NCI-H748 (cell line): Measurements from ENCODE around the gene CD101.
"Not testable (repeated sequence)": the region's sequence is repeated elsewhere in the genome, so short reads cannot be mapped to it uniquely, and the experiment has no call there.

ENCODE experiments used
- DNase-seq: peaks from one replicate; lab custom pipeline; 2025; ENCODE audit not compliant: unreplicated experiment; lab: John Stamatoyannopoulos, UW

The CD101 gene, protein sequence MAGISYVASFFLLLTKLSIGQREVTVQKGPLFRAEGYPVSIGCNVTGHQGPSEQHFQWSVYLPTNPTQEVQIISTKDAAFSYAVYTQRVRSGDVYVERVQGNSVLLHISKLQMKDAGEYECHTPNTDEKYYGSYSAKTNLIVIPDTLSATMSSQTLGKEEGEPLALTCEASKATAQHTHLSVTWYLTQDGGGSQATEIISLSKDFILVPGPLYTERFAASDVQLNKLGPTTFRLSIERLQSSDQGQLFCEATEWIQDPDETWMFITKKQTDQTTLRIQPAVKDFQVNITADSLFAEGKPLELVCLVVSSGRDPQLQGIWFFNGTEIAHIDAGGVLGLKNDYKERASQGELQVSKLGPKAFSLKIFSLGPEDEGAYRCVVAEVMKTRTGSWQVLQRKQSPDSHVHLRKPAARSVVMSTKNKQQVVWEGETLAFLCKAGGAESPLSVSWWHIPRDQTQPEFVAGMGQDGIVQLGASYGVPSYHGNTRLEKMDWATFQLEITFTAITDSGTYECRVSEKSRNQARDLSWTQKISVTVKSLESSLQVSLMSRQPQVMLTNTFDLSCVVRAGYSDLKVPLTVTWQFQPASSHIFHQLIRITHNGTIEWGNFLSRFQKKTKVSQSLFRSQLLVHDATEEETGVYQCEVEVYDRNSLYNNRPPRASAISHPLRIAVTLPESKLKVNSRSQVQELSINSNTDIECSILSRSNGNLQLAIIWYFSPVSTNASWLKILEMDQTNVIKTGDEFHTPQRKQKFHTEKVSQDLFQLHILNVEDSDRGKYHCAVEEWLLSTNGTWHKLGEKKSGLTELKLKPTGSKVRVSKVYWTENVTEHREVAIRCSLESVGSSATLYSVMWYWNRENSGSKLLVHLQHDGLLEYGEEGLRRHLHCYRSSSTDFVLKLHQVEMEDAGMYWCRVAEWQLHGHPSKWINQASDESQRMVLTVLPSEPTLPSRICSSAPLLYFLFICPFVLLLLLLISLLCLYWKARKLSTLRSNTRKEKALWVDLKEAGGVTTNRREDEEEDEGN

DNA sequence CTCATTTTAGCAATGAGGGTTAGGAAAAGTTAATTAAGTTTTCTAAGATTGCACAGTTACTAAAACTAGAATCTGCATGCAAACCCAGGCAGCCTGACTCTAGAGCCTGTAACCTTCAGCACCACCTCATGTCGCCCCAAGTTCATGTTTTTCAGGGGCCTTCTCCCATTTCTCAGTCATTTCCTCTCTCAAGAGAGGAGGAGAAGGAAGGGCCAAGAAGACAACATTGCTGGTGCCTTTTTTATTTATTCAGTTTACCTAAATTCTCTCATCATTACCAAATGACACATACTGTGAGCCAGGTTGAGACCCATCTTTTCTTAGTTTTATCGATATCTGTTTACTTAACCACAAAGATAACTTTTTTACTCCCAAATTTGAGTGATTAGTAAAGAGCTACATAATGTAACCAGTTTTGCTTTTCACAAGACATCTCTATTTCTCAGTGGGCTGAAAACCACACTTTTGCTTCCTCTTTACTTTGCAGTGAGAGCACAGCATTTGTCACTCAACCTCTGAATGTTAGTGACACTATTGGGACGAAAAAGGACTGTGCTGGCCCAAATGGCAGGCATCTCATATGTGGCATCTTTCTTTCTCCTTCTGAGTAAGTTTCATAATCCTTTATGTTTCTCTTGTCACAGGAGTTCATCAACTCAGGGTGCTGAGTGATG, at the start of gene CD101:
CD101 (plus strand) TSS at position 507 of the 674 bp plus-strand sequence; CDS start at position 565, 58 bp downstream.
- no peak for DNase-seq

DNA sequence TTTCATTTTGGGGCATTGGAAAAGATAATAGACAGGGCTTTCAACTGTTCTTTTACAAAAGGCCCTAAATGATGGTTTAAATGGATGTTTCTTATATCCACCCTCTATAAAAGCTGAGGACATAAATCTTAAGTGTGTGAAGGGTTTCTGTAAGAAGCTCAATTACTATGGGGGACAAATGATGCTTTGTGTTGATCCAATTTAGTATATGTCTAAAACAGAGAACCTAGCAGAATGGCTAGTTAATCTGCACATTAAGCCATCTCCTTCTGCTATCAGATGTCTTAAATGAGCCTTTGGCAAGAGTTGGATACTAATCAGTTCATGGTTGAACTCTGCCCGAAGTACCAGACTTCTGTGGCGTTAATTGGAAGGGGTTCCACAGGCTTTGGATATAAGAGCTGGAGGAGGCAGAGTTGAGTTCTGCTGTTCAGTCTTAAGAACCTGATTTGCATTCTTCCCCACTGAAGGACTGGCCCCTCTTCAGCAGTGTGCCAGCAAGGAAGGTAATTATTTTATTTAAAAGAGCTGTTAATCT, 48.8 kb upstream of the CD101 start:
- no peak for DNase-seq

DNA sequence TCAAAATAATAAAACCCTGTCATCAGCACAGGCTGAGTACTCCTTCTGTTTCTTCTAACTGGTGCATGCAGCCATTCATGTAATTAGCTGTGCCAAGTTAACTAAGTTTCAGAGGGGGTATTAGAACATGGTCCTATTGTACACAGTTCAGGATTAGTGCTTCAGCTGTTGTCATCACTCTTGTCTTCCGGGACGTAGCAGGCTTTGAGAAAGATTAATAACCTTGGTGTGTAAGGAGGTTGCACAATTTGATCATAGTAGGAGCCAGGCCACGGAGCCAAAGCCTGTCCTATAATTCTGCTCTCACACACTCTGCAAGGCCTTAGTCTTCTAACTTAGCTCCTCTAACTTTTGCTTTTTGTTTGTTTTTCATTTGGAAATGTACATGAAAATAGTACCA, 47.1 kb upstream of the CD101 start:
- no peak for DNase-seq

DNA sequence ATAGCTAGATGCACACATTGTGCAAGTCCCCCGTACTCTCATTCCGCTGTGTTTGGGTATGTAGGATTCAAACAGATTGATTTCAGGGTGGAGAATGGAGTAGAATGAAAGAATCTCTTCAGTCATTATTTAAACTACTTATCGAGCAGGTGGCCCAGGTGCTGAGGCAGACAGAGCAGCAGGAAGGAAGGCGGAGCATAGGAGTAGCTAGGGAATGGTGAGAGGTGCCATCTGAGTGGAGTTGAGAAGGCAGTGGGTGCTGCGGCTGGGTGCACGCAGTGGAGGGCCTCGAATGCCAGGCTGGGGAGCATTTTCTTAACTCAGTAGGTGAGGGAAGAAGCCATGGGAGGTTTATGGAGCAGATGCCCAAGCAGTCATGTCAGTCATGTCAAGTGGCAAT, 45.2 kb upstream of the CD101 start:
- DNase-seq, result peak; percentile 72

DNA sequence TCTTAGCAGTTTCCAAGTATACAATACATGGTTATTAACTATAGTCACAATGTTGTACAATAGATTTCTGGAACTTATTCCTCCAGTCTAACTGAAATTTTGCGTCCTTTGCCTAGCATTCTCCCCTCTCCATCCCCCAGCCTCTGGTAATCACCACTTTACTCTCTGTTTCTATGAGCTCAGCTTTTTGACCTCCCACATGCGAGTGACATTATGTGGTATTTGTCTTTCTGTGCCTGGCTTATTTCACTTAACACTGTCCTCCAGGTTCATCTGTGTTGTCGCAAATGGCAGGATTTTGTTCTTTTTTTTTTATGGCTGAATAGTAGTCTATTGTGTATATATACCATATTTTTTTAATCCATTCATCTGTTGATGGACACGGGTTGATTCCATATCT, 43.9 kb upstream of the CD101 start:
- no peak for DNase-seq

DNA sequence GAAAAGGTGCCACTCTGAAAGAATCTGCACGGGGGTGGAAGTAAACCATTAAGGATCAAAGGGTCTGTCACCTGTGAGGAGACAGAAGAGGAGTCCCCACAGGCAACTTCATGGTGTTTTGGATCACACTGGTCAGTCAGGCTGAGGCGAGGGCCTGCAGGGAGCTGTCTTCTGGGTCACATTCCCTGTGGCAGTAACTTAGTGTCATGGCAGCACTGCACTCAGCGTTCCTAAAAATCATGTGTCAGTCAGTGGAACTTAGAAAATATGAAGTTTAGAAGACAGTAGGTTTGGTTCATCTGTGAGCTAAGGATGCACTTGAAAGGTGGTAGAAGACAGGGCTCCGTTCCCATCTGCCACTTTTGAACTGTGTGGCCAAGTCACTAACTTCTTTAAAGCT, 43.5 kb upstream of the CD101 start:
- no peak for DNase-seq

DNA sequence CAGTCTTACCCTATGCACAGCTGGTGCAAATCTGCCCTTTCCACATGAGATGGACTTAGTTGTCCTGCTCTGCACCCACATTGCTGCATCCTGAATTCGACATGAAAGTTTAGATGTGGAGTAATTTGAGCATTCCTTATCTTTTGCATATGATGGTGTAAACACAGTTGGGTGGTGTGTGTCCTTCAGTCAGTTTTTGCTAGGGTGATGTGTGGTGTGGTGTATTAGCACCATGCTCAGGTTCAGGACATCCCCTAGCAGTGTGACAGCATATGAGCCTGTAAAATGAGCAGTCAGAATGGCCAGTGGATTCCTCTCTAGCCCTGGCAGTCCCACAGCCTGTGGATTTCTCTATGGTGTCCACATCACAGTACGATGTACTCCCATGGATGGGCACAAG, 42.6 kb upstream of the CD101 start:
- no peak for DNase-seq

DNA sequence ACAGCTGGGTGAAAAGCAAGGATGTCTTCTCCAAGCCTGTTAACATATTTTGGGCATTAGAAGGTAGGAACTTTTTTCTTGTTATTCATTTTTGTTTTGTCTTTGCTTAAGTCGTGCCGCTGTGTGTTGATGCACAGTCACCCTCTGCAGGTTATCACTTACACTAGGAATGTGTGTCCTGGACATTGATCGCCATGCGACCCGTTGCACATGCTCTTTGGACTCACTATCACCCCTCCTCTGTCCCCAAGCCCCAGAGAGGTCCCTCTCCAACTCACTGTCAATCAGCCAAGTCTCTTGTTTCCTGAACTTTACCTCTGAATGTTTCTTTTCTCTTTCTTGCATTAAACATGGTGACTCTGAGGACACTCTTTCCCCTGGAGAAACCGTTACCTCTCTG, 40.0 kb upstream of the CD101 start:
- DNase-seq, result no peak

DNA sequence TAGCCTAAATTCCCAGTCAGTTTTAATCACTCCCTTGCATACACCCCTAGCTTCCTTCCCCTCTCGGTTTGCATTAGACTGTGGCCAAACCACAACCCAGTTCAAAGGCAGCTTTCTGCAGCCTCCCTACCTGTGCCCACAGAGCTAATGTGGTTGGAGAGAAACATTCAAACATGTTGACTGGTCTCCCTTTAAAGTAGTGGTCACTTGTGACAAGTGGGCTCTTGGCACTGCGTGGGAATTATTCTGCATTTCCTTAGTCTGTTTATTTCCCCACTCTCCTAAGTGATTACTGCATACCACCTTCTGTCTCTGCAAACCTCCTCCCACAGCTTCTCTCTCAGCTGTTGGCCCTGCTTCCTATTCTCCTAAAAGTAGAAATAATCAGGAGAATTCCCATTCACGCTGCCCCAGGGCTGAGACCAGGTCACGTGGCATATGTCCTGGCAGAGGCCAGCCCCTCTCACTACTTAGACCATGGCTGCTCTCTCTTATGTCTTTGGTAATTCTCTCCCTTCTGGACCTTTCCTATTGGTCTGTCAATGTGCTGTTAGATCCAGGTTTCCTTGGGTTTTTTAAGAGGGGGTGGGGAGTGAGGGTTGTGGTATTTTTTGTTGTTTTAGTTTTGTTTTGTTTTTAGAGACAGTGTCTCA, 38.4 kb upstream of the CD101 start:
- no peak for DNase-seq

DNA sequence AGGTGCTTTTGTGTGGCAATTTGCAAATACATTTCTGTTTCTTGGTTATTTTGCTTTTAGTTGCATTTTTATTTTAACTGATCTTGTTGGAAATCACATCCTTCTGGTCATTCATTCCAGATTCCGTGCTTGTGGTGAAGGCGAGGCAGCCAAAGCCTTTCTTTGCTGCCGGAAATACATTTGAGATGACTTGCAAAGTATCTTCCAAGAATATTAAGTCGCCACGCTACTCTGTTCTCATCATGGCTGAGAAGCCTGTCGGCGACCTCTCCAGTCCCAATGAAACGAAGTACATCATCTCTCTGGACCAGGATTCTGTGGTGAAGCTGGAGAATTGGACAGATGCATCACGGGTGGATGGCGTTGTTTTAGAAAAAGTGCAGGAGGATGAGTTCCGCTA, 34.8 kb upstream of the CD101 start:
- no peak for DNase-seq

DNA sequence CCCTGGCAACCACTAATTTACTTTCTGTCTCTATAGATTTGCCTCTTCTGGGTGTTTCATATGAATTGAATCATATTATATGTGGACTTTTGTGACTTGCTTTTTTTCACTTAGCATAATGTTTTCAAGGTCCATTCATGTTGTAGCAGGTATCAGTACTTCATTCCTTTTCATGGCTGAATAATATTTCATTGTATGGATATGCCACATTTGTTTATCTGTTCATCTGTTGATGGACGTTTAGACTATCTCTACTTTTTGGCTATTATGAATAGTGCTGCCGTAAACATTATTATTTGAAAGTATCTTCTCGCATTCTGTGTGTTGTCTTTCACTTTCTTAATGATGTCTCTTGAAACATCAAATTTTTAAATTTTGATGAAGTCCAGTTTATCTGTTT, 32.8 kb upstream of the CD101 start:
- DNase-seq, result no peak

DNA sequence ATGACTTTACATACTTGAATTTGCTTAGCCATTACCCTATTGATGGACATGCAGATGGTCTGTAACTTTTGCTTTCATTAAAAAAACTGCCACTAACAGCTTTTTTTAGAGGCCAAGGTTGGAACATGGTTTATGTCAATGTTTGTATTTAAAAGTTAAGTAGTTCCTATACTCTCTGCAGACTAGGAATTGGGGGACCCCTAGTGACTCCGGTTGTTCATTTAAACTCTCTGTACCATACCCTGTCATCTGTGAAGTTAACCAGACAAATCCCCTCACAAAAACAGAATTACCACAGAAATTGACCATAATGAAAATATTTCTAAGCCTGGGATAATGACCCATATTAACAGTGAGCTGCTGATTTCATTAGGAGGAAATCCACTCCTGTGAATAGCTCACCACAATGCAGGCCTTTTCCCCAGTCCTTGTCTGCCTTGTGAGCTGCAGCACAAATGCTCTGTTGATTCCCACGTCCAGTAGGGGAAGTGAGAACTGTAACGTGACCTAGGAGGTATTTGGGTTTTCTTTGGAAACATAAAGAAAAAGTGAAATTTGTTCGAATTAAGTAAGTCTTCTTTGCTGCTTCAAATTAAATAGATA, 30.2 kb upstream of the CD101 start:
- no peak for DNase-seq

DNA sequence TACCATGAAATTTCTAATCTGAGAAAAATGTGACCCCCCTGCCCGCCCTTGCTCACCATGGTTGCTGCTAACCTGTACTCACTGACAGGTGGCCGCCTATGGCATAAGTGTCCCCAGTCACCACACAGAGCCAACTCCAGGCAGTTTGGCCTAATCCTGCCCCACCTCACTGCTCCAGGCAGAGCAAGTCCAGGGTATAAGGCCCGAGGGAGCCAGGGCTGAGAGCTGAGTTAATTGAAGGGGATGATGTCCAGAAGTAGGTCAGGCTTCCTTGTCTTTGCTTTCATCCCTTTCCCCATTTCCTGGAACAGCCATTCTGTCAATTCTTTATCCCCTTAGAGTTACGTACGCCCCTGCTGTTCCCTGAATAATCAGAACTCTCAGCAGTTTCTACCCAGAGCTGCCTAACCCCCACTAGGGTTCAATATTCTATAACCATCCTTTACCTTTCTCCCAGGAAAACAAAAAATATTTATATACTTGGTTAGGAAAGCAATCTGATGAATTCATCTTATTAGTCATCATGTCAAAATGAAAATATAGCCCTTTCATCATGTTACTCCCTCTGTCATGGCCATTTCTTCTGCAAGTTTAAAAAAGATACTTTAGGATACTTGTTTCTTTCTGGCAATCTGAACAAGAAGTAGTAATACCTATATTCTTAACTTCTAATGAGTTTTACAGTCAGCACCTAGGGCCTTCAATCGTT, 29.4 kb upstream of the CD101 start:
- no peak for DNase-seq

DNA sequence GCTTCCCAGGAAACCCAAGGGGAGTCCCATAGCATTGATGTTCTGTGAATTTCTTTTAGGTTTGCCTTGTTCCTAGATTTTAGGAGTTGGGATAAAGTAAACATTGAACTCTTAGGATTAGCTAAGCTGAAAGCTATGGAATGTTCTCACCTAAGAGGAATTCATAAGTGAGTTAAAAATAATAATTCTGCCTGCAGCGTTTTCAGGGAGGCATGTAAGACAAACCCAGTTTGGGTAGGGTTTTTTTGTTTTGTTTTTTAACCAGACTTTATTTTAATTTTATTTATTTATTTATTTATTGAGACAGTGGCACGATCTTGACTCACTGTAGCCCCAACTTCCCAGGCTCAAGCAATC, 28.9 kb upstream of the CD101 start:
- DNase-seq, result no peak

DNA sequence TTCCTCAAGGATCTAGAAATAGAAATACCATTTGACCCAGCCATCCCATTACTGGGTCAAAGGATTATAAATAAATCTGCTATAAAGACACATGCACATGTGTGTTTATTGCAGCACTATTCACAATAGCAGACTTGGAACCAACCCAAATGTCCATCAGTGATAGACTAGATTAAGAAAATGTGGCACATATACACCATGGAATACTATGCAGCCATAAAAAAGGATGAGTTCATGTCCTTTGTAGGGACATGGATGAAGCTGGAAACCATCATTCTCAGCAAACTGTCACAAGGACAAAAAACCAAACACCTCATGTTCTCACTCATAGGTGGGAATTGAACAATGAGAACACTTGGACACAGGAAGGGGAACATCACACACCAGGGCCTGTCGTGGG, 21.3 kb upstream of the CD101 start:
- DNase-seq, result not testable (repeated sequence)

DNA sequence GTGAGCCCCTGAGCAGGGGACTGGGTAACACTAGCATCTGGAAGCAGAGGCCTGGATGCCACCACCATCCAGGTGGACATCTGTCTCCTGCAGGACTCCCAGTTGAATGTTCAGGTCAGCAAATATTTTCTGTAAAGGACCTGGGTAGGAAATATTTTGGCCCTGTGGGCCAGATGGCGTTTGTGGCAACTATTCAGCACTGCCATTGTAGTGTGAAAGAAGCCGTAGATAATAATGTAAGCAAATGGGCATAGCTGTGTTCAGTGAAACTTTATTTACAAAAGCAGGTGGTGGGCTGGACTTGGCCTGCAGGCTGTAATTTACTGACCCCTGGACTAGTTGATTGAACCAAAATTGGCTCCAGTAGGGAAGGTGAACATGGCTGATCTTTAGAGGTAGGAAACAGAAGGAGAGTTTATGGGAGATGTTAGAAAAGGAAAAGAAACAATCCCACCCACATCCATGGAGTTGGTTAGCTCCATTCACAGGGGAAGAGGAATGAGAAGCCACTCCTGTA, 20.0 kb upstream of the CD101 start:
- DNase-seq, result peak; percentile 79

DNA sequence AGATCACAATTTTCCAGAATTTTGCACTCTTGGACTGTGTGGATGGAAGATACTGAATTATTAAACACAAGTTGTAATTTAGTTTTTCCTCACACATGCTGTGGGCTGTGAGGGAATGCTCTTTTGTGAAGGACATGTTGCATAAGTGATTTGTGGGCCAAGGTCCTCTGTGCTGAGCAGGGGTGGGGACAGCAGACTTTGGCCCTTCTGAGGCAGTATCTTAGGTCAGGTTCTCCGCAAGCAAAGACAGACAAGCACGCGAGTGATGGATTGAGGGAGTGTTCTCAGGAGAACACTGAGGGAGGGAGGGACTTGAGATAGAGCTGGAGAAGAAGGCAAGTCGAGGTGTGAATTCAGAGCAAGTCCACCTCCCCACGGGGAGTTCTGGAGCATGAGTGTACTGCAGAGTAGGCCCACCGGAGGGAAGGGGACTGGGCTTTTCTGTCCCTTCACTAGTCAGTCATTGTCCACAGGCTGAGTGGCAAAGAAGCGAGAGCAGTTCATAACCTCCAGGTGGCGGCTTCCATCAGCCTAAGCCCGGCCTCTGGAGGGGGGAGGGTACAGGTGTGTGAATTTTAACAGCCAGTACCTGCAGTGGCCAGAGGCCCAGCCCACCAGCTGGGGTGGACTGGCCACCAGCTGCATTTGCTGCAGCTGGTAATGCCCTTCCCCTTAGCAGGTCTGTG, 19.1 kb upstream of the CD101 start:
- no peak for DNase-seq

DNA sequence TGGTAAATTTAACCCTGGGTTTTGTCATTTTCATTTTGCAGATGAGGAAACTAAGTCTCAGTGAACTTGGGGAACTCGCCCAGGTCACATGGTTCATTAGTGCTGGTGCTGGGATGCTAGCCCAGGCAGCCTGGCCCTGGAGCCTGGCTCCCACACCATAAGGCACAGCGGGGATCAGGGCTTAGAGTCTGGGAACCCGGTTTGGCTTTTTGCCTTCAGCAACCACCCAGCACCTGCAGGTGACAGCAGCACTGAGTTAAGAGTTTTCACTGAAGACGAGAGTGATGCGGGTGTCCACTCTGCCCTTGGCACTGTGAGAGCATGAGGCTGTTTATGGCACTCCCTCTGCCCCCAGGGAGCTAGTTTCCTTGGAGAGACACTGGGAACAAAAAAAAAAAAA, 18.4 kb upstream of the CD101 start:
- no peak for DNase-seq

DNA sequence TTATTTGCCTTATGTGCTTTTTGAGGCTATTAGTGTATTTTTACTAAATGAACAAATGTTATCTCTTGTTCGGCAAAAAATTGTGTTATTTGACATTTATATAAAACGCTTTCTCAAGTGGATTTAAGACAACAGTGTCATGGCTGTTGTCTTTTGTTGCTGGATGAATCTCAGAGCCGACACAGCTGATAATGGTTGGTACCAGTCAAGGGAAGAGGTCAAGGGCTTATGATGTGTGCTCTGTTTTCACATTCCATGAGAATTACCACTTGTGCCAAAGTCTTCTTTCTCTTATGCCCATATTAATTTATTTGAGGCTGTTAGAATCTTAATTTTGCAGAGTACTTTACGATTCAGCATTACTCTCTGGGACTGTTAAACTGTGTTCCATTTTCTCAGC, 17.9 kb upstream of the CD101 start:
- DNase-seq, result no peak
